NCI-H510A treated with DMSO at 0.1 percent for 48 hours (cell line): ENCODE measurements around the gene KCNJ4.
A peak's percentile ranks its signal among the peaks of the same experiment; 100 is the strongest.
"Not testable (repeated sequence)": the region's sequence is repeated elsewhere in the genome, so short reads cannot be mapped to it uniquely, and the experiment has no call there.

Source experiments
- DNase-seq: peaks from one replicate; lab custom pipeline; 2025; lab: John Stamatoyannopoulos, UW

Gene KCNJ4

GRCh38 chr22:38413085-38414008, 41.7 kb downstream of the KCNJ4 start:
- peak; percentile 23 for DNase-seq

GRCh38 chr22:38412435-38413084, 42.4 kb downstream of the KCNJ4 start:
- DNase-seq: no peak

GRCh38 chr22:38411016-38411415, 44.0 kb downstream of the KCNJ4 start:
- no peak for DNase-seq

GRCh38 chr22:38409916-38410315, 45.1 kb downstream of the KCNJ4 start:
- DNase-seq: not testable (repeated sequence)

- no peak for DNase-seq
Measured at GRCh38 chr22:38406617-38407016, 48.4 kb downstream of the KCNJ4 start.

- no peak for DNase-seq
Measured at GRCh38 chr22:38404419-38404818, 50.6 kb downstream of the KCNJ4 start.

- DNase-seq: no peak
Measured at GRCh38 chr22:38403812-38404211, 51.2 kb downstream of the KCNJ4 start.

- DNase-seq: no peak
Measured at GRCh38 chr22:38402204-38402603, 52.8 kb downstream of the KCNJ4 start.

GRCh38 chr22:38401336-38402084, 53.5 kb downstream of the KCNJ4 start:
- DNase-seq: peak; percentile 69

- not testable (repeated sequence) for DNase-seq
Measured at GRCh38 chr22:38400256-38400655, 54.7 kb downstream of the KCNJ4 start.

- DNase-seq: peak; percentile 63
Measured at GRCh38 chr22:38398609-38399461, 56.2 kb downstream of the KCNJ4 start.

- not testable (repeated sequence) for DNase-seq
Measured at GRCh38 chr22:38398181-38398608, 56.8 kb downstream of the KCNJ4 start.

- DNase-seq: no peak
Measured at GRCh38 chr22:38397189-38398085, 57.6 kb downstream of the KCNJ4 start.

GRCh38 chr22:38396440-38397069, 58.4 kb downstream of the KCNJ4 start:
- DNase-seq: not testable (repeated sequence)

GRCh38 chr22:38395944-38396343, 59.1 kb downstream of the KCNJ4 start:
- not testable (repeated sequence) for DNase-seq

- DNase-seq: not testable (repeated sequence)
Measured at GRCh38 chr22:38394929-38395624, 59.9 kb downstream of the KCNJ4 start.

- DNase-seq: not testable (repeated sequence)
Measured at GRCh38 chr22:38389428-38389818, 65.6 kb downstream of the KCNJ4 start.

GRCh38 chr22:38388506-38389427, 66.2 kb downstream of the KCNJ4 start:
- DNase-seq: not testable (repeated sequence)
